Measurements from ENCODE around the gene UST. TPM values are rescaled to one million over a fixed set of nuclear protein-coding genes. Genes with fewer than 3 reads are reported as not detected.

UST gene
- total RNA-seq, 2 experiments from 2014 or later = 1.2 to 1.5 TPM

DNA sequence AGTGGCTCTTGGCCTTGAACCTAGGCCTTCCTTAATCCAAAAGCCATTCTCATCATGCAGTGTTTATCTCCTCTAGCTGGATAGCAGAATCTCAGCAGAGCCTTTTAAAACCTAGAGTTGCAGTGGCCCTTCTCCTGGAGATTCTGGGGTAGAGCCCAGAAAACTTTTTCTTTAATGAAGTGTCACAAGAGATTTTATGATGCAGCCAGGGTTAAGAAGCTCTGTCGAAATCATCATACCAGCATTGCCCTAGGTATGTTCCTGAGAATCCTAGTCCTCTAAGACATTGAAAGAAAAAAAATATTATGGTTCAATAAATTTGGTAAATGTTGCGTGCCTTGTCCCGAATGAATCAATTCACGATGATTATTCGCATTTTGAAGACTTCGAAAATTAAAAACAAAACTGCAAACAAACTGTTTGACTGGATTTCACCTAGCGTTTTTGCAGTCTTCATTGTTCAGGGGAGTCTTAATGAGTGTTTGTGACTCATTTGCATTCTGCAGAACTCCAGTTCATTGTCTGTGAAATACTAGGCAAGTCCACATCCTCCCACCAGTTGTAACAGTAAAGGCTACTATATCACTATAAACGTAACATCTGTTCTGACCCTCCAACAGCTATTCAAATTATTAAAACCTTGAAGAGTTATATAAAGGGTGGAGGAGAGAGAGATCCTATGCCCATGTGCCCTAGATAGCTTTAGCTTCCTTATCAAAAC lies 198.6 kb downstream of the UST start:
- no peaks in the 10 kb centered on the region for H3K36me3 Mint-ChIP-seq (ENCODE audit: low read depth)
- H3K4me3 Mint-ChIP-seq = no peak overlapping the region
- ATAC-seq = no peak
- intact Hi-C loops (cut with micrococcal nuclease) = loop anchor here (5.0 kb wide), 1 partner anchor 368 kb away; no protein-coding TSS in a partner anchor
- no peak for DNase-seq
- H3K4me1 Mint-ChIP-seq (ENCODE audit: low read depth) = no peaks in the 10 kb centered on the region
- no peak overlapping the region for H3K27ac Mint-ChIP-seq
- peaks cover 2% of the 10 kb centered on the region for H3K27me3 Mint-ChIP-seq
- TF ChIP-seq, protein P1, sequence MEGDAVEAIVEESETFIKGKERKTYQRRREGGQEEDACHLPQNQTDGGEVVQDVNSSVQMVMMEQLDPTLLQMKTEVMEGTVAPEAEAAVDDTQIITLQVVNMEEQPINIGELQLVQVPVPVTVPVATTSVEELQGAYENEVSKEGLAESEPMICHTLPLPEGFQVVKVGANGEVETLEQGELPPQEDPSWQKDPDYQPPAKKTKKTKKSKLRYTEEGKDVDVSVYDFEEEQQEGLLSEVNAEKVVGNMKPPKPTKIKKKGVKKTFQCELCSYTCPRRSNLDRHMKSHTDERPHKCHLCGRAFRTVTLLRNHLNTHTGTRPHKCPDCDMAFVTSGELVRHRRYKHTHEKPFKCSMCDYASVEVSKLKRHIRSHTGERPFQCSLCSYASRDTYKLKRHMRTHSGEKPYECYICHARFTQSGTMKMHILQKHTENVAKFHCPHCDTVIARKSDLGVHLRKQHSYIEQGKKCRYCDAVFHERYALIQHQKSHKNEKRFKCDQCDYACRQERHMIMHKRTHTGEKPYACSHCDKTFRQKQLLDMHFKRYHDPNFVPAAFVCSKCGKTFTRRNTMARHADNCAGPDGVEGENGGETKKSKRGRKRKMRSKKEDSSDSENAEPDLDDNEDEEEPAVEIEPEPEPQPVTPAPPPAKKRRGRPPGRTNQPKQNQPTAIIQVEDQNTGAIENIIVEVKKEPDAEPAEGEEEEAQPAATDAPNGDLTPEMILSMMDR (IDR thresholded peaks at IDR 0.05) = no peak
- CTCF ChIA-PET = interaction anchor here (0.8 kb wide), 1 partner anchor 17 kb away, joined by 3 read pairs; no protein-coding TSS in a partner anchor
- H3K9me3 Mint-ChIP-seq = no peaks in the 10 kb centered on the region
- POLR2A ChIA-PET = no interaction called here

DNA sequence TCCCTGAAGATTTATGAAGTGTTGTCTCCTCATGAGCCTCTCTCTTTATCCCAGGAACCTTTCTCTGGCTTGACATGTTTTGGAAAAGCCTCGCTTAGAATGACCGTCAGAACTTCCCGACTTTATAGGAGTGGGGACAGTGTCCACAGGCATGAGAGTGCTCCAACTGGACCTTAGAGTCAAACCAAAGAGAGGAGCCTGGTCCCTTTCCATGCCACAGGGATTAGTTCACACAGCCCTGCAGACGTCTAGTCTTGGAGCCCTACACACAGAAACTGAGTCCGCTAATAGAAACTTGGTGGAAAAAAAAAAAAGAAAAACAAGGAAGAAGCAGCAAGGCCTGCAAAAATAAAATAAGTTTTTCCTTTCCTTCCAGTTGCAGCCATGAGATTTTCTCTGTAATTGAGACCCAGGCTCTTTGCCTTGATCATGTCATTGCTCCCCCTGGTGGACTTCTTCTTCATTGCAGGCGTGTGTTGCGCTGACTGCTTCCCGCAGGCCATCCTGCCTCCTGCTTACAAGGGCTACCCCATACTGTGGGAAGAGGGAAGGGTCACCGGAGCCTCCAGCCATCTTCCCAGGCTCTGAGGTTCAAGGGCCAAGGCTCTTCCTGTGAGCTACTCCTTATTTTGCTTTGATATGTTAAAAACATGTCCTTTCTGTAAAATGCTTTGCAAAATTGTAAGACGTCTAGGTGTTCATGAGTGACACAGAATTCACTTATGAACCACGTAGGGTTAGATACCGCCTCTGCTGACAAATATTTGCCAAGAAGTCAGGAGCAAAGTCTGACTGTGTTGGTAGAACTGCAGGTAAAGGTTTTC lies 201.0 kb downstream of the UST start:
- peak; percentile 87 for DNase-seq
- ATAC-seq = peak; percentile 92
- Mint-ChIP-seq H3K27me3 (peaks cover 2% of the 10 kb centered on the region), H3K4me1 (ENCODE audit: low read depth) (no peaks in the 10 kb centered on the region), H3K27ac (no peak overlapping the region), H3K9me3 (no peaks in the 10 kb centered on the region), H3K36me3 (ENCODE audit: low read depth) (no peaks in the 10 kb centered on the region), H3K4me3 (no peak overlapping the region)
- CTCF ChIA-PET = interaction anchor here (1.0 to 2.5 kb wide), 9 partner anchors 10 to 388 kb away, joined by 3 to 13 read pairs (median 7); no protein-coding TSS in a partner anchor
- POLR2A ChIA-PET = interaction anchor here (1.0 kb wide), 1 partner anchor 203 kb away, joined by 3 read pairs; no protein-coding TSS in a partner anchor
- TF ChIP-seq, protein P1 (IDR thresholded peaks at IDR 0.05) = peak; percentile 89
- intact Hi-C loops (cut with micrococcal nuclease) = loop anchor here (1.0 to 5.0 kb wide), 2 partner anchors 202 to 371 kb away; no protein-coding TSS in a partner anchor

DNA sequence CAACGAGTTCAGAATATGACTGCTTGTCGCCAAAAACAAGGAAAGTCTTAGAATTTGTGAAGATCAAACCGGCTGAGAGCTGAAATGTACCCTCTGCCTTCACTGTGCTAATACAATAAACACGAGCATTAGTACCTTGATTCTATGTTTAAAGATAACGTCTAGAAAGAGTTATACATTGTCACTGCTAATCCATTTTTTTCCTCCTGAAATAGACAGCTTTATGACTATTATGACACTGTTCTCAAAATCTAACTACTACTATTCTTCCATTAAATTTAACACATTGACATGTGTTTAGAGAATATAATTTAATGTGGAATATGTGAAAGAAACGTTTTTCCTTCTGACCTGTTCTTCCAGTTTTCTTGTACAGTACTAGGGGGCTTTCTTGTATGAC lies 204.8 kb downstream of the UST start:
- H3K27me3 Mint-ChIP-seq = peaks cover 2% of the 10 kb centered on the region
- POLR2A ChIA-PET = no interaction called here
- CTCF ChIA-PET = no interaction called here
- H3K36me3 Mint-ChIP-seq (ENCODE audit: low read depth) = no peaks in the 10 kb centered on the region
- DNase-seq (no peak), ATAC-seq (no peak)
- no peak overlapping the region for H3K27ac Mint-ChIP-seq
- TF ChIP-seq, protein P1 (IDR thresholded peaks at IDR 0.05) = no peak
- intact Hi-C loops (cut with micrococcal nuclease) = loop anchor here (5.0 kb wide), 1 partner anchor 394 kb away; no protein-coding TSS in a partner anchor
- no peaks in the 10 kb centered on the region for H3K9me3 Mint-ChIP-seq
- H3K4me1 Mint-ChIP-seq (ENCODE audit: low read depth) = no peaks in the 10 kb centered on the region
- no peak overlapping the region for H3K4me3 Mint-ChIP-seq

DNA sequence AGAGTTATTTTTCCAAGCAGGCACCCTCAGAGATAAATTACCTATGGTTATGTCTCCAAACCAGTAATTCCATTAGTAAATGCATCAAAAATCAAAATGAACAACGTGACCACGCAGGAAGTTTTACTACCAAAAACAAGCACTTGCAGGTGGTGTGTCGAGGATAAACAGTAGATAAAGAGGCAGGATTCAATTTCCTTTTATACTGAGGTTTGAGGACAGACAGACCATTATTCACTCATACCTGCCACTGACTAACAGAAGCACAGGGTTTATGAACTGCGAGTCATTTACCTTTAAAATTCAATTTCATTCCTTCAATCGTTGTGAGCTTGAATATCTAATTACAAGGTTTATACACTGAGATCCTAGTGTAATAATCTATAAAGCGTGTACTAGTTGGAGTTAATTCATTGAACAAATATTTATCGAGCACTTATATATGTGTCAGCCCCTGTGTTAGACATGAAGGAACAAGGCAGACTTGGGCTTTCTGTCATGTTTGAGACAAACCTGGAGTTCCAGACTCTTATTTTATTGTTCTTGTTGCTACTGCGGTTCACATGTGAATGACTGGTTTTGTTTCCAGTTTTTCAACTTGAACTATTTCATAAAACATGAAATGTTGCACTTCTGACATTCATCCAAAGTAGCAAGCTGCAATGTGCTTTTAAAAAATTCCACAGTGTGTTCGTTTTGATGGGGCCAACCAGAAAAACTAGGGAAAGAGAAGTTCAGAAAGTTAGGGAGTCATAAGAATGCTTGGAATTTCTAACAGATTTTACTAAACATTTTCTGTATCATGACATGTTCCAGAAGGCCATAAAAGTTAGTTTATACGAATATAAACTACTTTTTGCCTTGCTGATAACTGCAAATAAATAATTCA lies 205.6 kb downstream of the UST start:
- ATAC-seq (no peak), DNase-seq (no peak)
- Mint-ChIP-seq H3K27me3 (peaks cover 2% of the 10 kb centered on the region), H3K4me1 (ENCODE audit: low read depth) (no peaks in the 10 kb centered on the region), H3K27ac (no peak overlapping the region), H3K36me3 (ENCODE audit: low read depth) (no peaks in the 10 kb centered on the region), H3K4me3 (no peak overlapping the region), H3K9me3 (no peaks in the 10 kb centered on the region)
- CTCF ChIA-PET = no interaction called here
- POLR2A ChIA-PET = no interaction called here
- intact Hi-C loops (cut with micrococcal nuclease) = loop anchor here (5.0 kb wide), 1 partner anchor 395 kb away; no protein-coding TSS in a partner anchor
- TF ChIP-seq, protein P1 (IDR thresholded peaks at IDR 0.05) = no peak

All from activated CD8-positive, alpha-beta T cell treated with anti-CD3 and anti-CD28 coated beads for 36 hours (primary cell).